Endothelial cell of umbilical vein (primary cell): ENCODE results near the gene SPAG5. TPM values are rescaled to one million over a fixed set of nuclear protein-coding genes. Genes with fewer than 3 reads are reported as not detected.

ENCODE experiments used
- BruUV-seq: library from RNA; stranded (reverse); fragments of 400-500 nt; replicated peaks from 2 replicates; lab custom pipeline; 2021; lab: Mats Ljungman, UMichigan
- CTCF ChIA-PET: fragments of 300-600, 350-600 bp; sonication (Branson Sonifier 250); formaldehyde crosslinking; loops from one replicate; lab custom pipeline; 2021; ENCODE audit warnings: antibody characterized with exemption, inconsistent platforms; lab: Charles Lee
- POLR2A ChIA-PET: fragments of 300-600, 350-600 bp; sonication (Branson Sonifier 250); formaldehyde crosslinking; loops from one replicate; lab custom pipeline; 2021; ENCODE audit warnings: antibody characterized with exemption, inconsistent platforms; lab: Charles Lee
- DNase-seq: peaks from one replicate; pipeline ENCODE4 v3.0.0-alpha.2; 2011; ENCODE audit warnings: low read depth, low spot score
- FAIRE-seq: peaks from 2 replicates; lab custom pipeline; 2011; peaks lifted over from hg19 to GRCh38; lab: Jason Lieb, UNC
- H2AFZ ChIP-seq: 2 replicates; pipeline ENCODE4 v1.6.0; 2012; ENCODE audit warnings: low read depth, low read length, control low read depth, inconsistent platforms
- H3K27ac ChIP-seq: 2 replicates; pipeline ENCODE4 v1.5.1; 2011; ENCODE audit warnings: low read depth, mild to moderate bottlenecking, control low read depth, low read length, moderate library complexity; ENCODE audit not compliant: insufficient read depth
- H3K27me3 ChIP-seq, 2 experiments: 2 replicates each; pipeline versions ENCODE4 v1.6.0 to v1.6.1; 2011; ENCODE audit warnings: low read length in 2 of 2, mixed read lengths in 1 of 2; ENCODE audit not compliant: control insufficient read depth in 2 of 2, insufficient read depth in 2 of 2
- H3K36me3 ChIP-seq, 2 experiments: 2 replicates in 1 of 2; 3 replicates in 1 of 2; pipeline ENCODE4 v1.5.1; 2011; ENCODE audit warnings: low read length in 2 of 2, mild to moderate bottlenecking in 1 of 2, moderate library complexity in 1 of 2; ENCODE audit not compliant: control insufficient read depth in 2 of 2, insufficient read depth in 2 of 2; ENCODE audit errors: extremely low read depth in 1 of 2
- H3K4me1 ChIP-seq: 3 replicates; pipeline ENCODE4 v1.5.1; 2011; ENCODE audit warnings: mild to moderate bottlenecking, low read length; ENCODE audit not compliant: control insufficient read depth, insufficient read depth; ENCODE audit errors: extremely low read depth
- H3K4me2 ChIP-seq: 2 replicates; pipeline ENCODE4 v1.6.1; 2011; ENCODE audit warnings: low read length, control low read depth, mixed read lengths; ENCODE audit not compliant: insufficient read depth
- H3K4me3 ChIP-seq, 3 experiments: fragments of 200-600 bp in 1 of 3; sonication (generic), shearing (Covaris generic) in 1 of 3; replicated peaks in 1 of 3; 2 replicates each; pipeline ENCODE4 v1.5.1; 2011 to 2016; ENCODE audit warnings: control low read depth in 3 of 3, low read length in 3 of 3, mild to moderate bottlenecking in 2 of 3, inconsistent platforms in 1 of 3, low read depth in 1 of 3, moderate library complexity in 1 of 3; ENCODE audit not compliant: insufficient read depth in 1 of 3
- H3K79me2 ChIP-seq: 2 replicates; pipeline ENCODE4 v1.6.0; 2012; ENCODE audit warnings: low read length, inconsistent platforms; ENCODE audit not compliant: control insufficient read depth, insufficient read depth
- H3K9ac ChIP-seq: replicated peaks from 2 replicates; pipeline ENCODE3; 2011; ENCODE audit warnings: low read length, control low read depth; ENCODE audit not compliant: insufficient read depth; ENCODE audit errors: extremely low read depth
- H3K9me1 ChIP-seq: replicated peaks from 3 replicates; pipeline ENCODE4 v1.6.0; 2011; ENCODE audit warnings: mild to moderate bottlenecking, low read length; ENCODE audit not compliant: control insufficient read depth, insufficient read depth; ENCODE audit errors: extremely low read depth
- H3K9me3 ChIP-seq: replicated peaks from 2 replicates; pipeline ENCODE4 v1.5.1; 2012; ENCODE audit warnings: low read length, inconsistent platforms; ENCODE audit not compliant: control insufficient read depth, insufficient read depth
- H4K20me1 ChIP-seq: replicated peaks from 2 replicates; pipeline ENCODE3; 2011; ENCODE audit warnings: mild to moderate bottlenecking, low read length; ENCODE audit not compliant: control insufficient read depth, insufficient read depth; ENCODE audit errors: extremely low read depth
- EZH2 ChIP-seq: IDR thresholded peaks from 2 replicates; pipeline ENCODE4 v1.6.1; 2012; ENCODE audit warnings: borderline replicate concordance, low read depth, mild to moderate bottlenecking, moderate library complexity, low read length, inconsistent platforms; ENCODE audit not compliant: severe bottlenecking
- FOS ChIP-seq: IDR thresholded peaks from 2 replicates; pipeline ENCODE4 v1.6.1; 2011; ENCODE audit warnings: mild to moderate bottlenecking, low read length, moderate library complexity, borderline replicate concordance; ENCODE audit not compliant: insufficient read depth
- GATA2 ChIP-seq: IDR thresholded peaks from 2 replicates; pipeline ENCODE4 v1.7.0; 2011; ENCODE audit warnings: low read depth, mild to moderate bottlenecking, moderate library complexity, mixed read lengths, low read length; ENCODE audit not compliant: insufficient read length, insufficient read depth
- JUN ChIP-seq: IDR thresholded peaks from 2 replicates; pipeline ENCODE4 v1.6.1; 2011; ENCODE audit warnings: borderline replicate concordance, low read depth; ENCODE audit not compliant: insufficient read length, insufficient read depth
- MYC ChIP-seq: IDR thresholded peaks from one replicate; pipeline ENCODE4 v1.6.1; 2011; ENCODE audit warnings: mild to moderate bottlenecking, low read depth, low read length
- POLR2A ChIP-seq: IDR thresholded peaks from 2 replicates; pipeline ENCODE4 v1.6.1; 2012; ENCODE audit warnings: low read depth, mild to moderate bottlenecking, control low read depth, low read length
- POLR2AphosphoS5 ChIP-seq: IDR thresholded peaks from 2 replicates; pipeline ENCODE4 v1.6.1; 2012; ENCODE audit warnings: low read depth, mild to moderate bottlenecking, control low read depth, low read length, moderate library complexity; ENCODE audit not compliant: insufficient read depth
- dilution Hi-C: fragments of 300-500 bp; cut with MboI; formaldehyde crosslinking; loops from one replicate; pipeline ENCODE4 v1.15.0; 2019; ENCODE audit warnings: low sequenced_read_pairs; ENCODE audit not compliant: extremely low pct_ligation_motif_present
- intact Hi-C: fragments of 100-400 bp; cut with micrococcal nuclease; formaldehyde crosslinking; loops from one replicate; pipeline ENCODE4 v1.10.0; 2022
- polyA plus RNA-seq, 4 experiments: library from polyadenylated mRNA; depleted of rRNA in 3 of 4; stranded (reverse) in 3 of 4; unstranded in 1 of 4; fragments of >200 nt; gene quantifications; 2 replicates each; pipeline versions ENCODE4 v1.2.1 to v1.2.3, GENCODE V29; 2011 to 2012; ENCODE audit warnings: missing spikeins in 1 of 4
- total RNA-seq: library from RNA; stranded (reverse); gene quantifications from 2 replicates; pipeline ENCODE4 v1.2.3, GENCODE V29; 2021
- TF ChIP-seq, protein P1 (sequence below): IDR thresholded peaks from 2 replicates; pipeline ENCODE4 v1.6.1; 2011; ENCODE audit not compliant: insufficient read depth, insufficient read length
- TF ChIP-seq, protein P2 (sequence below), 2 donors: IDR thresholded peaks; 1 replicate in 1 of 2; 2 replicates in 1 of 2; pipeline ENCODE4 v1.5.1; 2011; ENCODE audit warnings: low read length in 2 of 2, mild to moderate bottlenecking in 2 of 2, moderate library complexity in 2 of 2, control low read depth in 1 of 2, inconsistent platforms in 1 of 2, low read depth in 1 of 2; ENCODE audit not compliant: insufficient read depth in 1 of 2; ENCODE audit errors: extremely low read depth in 1 of 2

SPAG5 gene
- total and polyA plus RNA-seq, 2 donors (not counting 3 experiments of a cell fraction or from before 2014, with no cell fraction given): 31.7 to 85.4 TPM

DNA sequence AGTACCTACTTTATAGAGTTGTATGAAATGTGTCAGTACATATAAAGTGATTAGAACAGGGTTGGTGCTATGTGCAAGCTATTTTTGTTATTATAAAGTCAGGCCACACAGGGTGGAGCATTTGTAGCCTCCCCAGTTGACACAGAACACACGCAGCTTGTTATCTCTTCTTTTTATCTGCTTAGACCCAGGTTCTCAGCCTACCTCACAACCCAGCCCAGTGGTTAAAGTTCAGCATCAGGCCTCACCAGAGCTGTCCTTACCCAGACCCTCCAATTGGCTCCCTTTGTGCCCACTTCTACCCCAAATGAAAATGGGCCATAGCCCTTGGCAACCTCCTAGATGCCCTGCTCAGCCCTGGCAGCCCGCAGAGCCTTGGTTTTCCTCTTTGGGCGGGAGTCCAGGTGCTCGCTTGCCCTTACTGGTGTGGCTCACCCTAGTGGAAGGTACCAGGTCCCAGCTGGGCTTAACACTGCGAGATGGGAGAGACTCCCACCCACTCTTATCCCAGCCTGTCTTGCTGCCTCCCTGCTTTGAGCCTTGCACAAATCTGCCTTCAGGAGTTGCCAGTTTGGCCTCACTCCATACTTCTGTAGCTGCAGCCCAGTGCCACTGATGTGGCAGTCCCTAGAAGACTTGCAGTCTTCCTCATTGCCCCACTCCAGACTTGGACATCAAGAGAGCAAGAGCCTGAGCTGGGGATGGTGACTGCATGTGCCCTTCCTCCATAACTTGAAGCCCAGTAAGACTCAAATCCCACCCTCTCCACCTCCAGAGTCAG is 26.4 kb downstream of the SPAG5 start:
- Histone ChIP-seq H3K9me1 (no peaks in the 10 kb centered on the region), H3K4me1 (peaks cover 12% of the 10 kb centered on the region), H3K36me3 (no peaks in the 10 kb centered on the region), H3K9me3 (no peaks in the 10 kb centered on the region), H3K27me3 (no peaks in the 10 kb centered on the region), H2AFZ (no peak overlapping the region), H3K79me2 (peaks cover 15% of the 10 kb centered on the region), H3K9ac (no peak overlapping the region), H3K4me2 (peak overlapping the region; percentile 79), H3K27ac (no peak overlapping the region), H4K20me1 (no peaks in the 10 kb centered on the region), H3K4me3 (peak overlapping the region in 1 of 3 experiments; percentile 52)
- BruUV-seq: no TSS peak
- FAIRE-seq (no peak), DNase-seq (no peak)
- ChIA-PET CTCF (interaction anchor here (0.9 to 1.8 kb wide), 5 partner anchors 20 to 78 kb away, joined by 3 to 9 read pairs (median 3); no protein-coding TSS in a partner anchor), POLR2A (no interaction called here)
- dilution Hi-C loops (no loop called here), intact Hi-C loops (no loop called here)
- TF ChIP-seq POLR2A: no peak
- TF ChIP-seq, protein P1, sequence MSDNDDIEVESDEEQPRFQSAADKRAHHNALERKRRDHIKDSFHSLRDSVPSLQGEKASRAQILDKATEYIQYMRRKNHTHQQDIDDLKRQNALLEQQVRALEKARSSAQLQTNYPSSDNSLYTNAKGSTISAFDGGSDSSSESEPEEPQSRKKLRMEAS: no peak
- no peak for TF ChIP-seq MYC
- TF ChIP-seq GATA2: no peak
- no peak for TF ChIP-seq EZH2
- TF ChIP-seq POLR2AphosphoS5: no peak
- no peak for TF ChIP-seq FOS
- TF ChIP-seq, protein P2, sequence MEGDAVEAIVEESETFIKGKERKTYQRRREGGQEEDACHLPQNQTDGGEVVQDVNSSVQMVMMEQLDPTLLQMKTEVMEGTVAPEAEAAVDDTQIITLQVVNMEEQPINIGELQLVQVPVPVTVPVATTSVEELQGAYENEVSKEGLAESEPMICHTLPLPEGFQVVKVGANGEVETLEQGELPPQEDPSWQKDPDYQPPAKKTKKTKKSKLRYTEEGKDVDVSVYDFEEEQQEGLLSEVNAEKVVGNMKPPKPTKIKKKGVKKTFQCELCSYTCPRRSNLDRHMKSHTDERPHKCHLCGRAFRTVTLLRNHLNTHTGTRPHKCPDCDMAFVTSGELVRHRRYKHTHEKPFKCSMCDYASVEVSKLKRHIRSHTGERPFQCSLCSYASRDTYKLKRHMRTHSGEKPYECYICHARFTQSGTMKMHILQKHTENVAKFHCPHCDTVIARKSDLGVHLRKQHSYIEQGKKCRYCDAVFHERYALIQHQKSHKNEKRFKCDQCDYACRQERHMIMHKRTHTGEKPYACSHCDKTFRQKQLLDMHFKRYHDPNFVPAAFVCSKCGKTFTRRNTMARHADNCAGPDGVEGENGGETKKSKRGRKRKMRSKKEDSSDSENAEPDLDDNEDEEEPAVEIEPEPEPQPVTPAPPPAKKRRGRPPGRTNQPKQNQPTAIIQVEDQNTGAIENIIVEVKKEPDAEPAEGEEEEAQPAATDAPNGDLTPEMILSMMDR (IDR thresholded peaks at IDR 0.05; ENCODE audit: extremely low read depth in 1 of 2, insufficient read depth in 1 of 2, low read depth in 1 of 2, low read length in 2 of 2): no peak
- no peak for TF ChIP-seq JUN
